HG02870 (cell line): ENCODE measurements around the gene AGAP1.
"Not testable (repeated sequence)": the region's sequence is repeated elsewhere in the genome, so short reads cannot be mapped to it uniquely, and the experiment has no call there.

Experiments
- ATAC-seq: cut with Tn5 transposase; IDR thresholded peaks from one replicate; pipeline ENCODE4 v1.9.1; 2021; ENCODE audit warnings: mild to moderate bottlenecking, moderate library complexity; ENCODE audit not compliant: unreplicated experiment

Gene AGAP1

DNA sequence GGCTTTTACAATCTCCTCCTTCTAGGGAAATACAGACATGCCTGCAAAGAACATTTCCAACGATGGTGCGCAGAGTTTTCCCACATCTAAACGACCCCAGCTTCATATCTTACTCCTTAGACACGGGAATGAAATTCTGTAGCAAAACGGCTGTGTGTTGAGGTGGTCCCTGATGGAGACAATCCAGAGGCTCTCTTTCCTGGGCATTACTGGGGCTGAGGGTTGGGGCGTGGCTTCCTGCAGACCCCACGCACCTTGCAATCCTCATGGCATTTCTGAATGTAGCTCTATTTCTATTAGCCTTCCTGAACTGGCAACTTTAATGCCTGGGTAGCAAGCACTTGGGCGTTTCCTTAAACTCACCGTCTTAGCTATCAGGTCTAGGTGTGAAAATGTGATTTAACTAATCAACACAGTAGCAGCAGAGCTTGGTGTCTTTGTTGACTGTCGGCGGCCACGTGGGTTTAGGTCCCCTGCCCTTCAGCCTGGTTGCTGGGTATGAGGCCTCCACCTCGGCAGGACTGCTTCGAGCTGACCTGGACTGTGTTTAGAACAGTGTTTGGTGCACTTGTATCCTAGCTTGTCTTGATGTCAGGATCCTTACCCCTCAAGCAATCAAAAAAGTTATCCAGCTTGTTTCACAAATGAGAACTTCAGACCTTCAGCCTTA is 431.5 kb downstream of the AGAP1 start:
- ATAC-seq, result no peak

- ATAC-seq, result no peak
Observed at GRCh38 chr2:235926229-235926628, 432.4 kb downstream of the AGAP1 start.

DNA sequence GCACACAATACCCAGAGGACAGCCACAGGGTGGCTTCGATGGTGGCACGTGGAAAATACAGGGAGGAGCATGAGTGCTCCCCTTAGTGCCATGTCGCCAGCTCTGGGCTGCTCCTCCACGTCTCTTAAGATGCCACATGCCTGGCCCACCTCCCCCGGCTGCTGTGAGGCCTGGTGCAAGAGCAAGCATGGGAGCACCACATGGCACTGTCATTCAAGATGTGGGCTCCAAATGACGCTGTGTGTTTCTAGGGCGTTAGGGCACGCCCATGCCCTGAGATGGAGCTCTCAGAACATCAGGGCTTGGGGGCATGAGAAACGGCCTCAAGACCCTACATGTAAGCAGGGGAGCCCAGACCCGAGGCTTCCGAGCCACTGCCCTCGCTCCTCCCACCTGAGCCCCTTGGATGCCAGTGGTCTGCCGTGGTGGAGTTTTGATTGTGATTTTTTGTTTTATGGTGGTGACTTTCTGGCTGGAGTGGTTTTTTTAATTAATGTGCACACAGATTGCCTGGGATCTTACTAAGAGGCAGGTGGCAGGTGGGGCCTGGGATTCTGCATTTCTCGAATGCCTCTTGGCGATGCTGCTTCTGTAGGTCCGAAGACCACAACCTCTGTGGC is 435.0 kb downstream of the AGAP1 start:
- no peak for ATAC-seq

- no peak for ATAC-seq
Observed at GRCh38 chr2:235930701-235931100, 436.9 kb downstream of the AGAP1 start.

- ATAC-seq, result no peak
Observed at GRCh38 chr2:235931676-235932075, 437.8 kb downstream of the AGAP1 start.

DNA sequence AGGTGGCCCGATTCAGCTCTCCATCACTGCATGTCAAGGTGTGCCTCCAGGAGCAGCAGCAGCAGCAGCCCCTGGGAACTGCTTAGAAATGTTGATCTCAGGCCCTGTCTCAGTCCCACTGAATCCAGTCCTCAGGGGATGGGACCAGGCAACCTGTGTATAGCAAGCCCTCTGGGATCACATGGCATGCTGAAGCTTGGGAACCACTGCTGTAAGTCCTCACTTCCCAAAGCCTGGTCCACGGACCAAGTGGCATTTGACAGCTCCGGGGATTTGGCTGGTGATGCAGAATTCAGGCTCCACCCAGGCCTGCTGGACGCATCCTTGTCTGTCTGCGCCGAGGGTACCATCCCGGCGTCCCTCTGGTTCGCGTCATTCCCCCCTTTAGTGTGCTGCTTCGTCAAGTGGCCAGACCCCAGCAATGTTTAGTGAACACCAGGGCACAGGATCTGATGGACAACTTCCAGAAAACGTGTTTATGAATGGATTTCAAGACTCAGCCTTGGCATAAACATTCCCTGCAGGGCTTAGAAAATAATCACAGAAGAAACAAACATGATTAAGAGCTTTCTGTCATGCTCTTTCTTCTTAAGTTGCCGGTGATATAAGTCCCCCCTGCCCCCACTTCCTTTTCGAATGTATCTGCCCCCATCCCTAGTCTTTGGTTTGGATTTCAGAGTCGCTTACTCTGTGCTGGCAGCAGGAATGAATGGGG is 440.4 kb downstream of the AGAP1 start:
- ATAC-seq, result no peak

DNA sequence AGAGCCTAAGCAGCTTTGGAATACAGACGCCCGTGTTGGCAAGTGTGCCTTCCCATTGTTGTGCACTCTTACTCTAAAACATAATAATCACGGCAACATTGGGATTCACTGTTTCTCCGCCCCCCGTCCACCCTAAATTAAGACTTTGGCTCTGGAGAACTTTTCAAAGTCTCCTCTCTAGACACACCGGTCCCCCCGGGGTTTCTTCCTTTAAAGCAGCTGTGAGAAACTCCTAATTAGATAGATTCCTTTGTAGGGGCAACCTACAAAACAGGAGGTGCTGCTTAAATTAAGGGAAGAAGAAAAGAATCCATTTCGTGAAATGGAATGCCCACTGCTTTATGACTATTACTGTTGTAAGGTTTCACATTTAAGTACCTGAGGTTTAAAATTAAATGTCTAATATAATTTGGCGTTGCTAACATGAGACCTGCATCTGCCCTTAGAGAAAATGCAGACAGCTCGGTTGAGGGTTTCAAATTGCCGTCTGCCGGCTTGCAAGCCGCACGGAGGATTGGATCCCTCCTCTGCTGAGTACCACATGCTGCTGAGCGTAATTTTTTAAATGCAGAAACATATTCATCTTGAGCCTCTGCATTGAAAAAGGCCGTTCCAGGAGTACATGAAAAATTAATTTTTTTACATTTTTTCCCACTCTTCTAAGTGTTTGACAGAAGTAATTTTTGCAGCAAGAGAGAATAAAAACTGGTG is 441.1 kb downstream of the AGAP1 start:
- ATAC-seq, result no peak

DNA sequence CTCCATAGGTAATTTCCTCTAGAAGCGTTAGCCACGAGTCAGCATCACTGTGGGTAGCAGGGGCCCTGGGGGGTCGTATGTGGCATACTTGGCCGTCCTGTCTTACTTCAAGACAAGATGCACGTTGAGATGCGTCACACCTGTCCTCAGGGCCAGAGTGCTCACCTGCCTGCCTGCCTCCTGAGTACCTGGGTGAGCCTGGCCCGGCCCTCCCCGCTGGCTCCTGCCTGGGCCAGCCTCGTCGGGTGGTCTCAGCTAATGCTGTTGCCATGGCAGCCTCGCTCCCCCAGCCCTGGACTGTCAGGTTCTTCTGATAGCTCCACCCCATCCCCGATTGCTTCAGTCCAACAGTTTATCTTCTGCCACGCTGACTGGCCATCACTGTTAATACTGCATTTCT is 441.9 kb downstream of the AGAP1 start:
- ATAC-seq, result no peak

DNA sequence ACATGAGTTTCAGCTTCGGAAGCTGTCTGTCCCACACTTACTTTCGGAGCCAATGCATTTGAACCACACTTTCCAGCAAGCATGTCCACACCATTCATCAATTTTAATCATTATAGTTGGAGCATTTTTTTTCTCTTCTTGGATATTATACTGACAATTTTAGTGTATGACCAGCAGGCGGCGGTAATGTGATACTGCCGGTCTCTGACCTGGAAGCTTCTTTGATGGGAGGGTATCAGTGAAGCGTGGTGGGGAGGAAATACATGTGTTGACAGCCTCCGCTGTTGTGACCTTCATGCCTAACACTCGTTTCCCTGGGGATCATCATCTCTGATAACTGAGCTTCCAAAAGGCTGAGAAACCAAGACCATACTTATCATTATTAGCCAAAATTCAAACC is 442.6 kb downstream of the AGAP1 start:
- ATAC-seq, result no peak

- ATAC-seq, result no peak
Observed at GRCh38 chr2:235937087-235937486, 443.2 kb downstream of the AGAP1 start.

DNA sequence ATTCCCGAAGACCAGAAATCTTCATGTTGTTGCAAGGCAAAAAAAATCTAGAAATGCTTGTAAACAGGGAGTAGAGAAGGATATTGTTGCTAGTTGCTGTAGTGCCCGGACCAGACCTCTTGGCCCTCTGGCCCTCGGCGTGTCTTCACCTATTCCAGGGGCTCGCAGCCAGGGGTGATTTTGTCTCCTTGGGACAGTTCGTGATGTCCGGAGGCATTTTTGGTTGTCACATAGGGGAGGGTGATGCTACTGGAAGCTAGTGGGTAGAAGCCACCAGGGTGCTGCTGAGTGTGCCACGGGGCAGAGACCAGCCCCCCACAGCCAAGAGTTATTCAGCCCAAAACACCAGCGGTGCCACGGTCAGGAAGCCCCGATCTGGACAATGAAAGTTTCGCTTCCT is 443.7 kb downstream of the AGAP1 start:
- no peak for ATAC-seq

DNA sequence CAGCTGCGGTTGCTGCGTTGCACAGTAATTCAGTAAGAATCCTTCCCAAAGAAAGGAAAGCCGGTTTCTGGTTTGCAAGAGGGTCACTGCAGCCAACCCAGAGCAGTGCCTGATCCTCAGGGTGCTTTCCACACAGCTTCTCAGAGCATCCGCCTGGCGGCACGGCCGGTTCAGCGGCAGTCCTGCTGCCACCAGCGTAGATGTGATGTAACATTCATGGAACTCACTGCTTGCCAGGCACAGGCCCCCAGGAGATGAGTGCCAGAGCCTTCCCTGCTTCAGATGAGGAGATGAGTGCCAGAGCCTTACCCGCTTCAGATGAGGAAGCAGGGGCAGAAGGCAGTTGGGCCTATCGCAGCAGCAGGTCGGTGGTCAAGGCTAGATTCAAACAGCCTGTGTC is 444.1 kb downstream of the AGAP1 start:
- ATAC-seq, result no peak

DNA sequence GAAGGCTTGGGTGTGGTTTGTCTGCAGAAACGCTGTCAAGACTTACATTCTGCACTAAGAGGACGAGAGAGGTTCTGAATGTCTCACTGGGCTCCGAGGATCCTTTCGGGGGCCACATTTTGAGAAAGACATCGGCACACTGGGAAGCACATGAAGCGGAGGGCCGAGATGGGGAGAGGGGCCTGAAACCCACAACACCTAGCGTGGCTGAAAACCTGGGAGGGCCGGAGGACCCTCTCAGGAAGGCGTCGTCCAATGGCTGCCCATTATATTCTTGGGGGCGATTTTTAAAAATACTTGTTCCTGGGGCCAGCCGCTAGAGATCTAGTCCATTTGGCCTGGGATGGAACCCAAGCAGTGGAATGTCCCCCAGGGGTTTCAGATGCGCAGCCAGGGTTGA is 444.8 kb downstream of the AGAP1 start:
- no peak for ATAC-seq

DNA sequence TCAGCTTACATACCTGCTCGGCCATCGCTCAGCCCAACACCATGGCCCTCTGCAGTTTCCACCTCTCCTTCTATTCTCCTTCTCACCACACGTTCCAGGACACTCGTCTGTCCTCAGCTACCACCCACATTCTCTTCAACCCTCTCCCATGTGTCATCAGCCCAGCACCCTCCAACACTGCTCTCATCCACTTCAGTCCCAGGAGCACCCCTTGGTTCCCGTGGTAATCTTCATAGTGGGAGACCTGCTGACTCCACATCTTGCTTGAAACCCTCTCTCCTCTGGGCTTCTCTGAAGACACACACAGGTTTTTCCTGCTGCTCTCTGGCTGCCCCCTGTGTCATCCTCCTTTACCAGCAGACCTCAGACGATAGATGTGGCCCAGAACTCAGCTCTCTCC is 445.6 kb downstream of the AGAP1 start:
- ATAC-seq, result no peak

- ATAC-seq, result no peak
Observed at GRCh38 chr2:235940330-235940729, 446.5 kb downstream of the AGAP1 start.

DNA sequence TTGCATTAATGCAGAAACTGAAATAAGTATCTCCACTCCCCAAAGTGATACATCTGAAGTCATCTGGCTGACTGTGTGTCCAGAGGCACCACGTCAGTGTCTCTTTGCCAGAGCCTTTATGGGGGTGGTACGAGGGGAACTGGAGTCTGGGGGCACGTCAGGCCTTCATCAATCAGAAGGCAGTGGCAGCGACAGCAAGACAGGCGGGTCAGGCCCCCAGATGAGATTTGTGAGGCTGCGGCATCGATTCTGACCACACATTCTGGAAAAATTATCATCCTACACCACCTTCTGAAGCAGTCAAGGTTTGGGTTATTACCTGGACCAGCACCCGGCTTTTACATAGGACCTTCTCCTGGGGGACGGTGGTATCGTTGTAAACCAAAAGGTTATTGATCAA is 450.7 kb downstream of the AGAP1 start:
- ATAC-seq, result no peak

GRCh38 chr2:235945608-235946140 is 451.8 kb downstream of the AGAP1 start:
- no peak for ATAC-seq

- no peak for ATAC-seq
Observed at GRCh38 chr2:235946590-235946989, 452.7 kb downstream of the AGAP1 start.

DNA sequence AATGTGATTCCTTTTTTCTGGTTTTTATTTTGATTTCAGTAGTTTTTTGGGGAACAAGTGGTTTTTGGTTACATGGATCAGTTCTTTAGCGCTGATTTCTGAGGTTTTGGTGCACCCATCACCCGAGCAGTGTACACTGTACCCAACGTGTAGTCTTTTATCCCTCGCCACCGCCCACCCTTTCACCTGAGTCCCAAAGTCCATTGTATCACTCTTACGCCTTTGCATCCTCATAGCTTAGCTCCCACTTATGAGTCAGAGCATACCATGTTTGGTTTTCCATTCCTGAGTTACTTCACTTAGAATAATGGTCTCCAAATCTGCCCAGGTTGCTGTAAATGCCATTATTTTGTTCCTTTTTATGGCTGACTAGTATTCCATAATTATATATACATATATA is 453.2 kb downstream of the AGAP1 start:
- ATAC-seq, result not testable (repeated sequence)

DNA sequence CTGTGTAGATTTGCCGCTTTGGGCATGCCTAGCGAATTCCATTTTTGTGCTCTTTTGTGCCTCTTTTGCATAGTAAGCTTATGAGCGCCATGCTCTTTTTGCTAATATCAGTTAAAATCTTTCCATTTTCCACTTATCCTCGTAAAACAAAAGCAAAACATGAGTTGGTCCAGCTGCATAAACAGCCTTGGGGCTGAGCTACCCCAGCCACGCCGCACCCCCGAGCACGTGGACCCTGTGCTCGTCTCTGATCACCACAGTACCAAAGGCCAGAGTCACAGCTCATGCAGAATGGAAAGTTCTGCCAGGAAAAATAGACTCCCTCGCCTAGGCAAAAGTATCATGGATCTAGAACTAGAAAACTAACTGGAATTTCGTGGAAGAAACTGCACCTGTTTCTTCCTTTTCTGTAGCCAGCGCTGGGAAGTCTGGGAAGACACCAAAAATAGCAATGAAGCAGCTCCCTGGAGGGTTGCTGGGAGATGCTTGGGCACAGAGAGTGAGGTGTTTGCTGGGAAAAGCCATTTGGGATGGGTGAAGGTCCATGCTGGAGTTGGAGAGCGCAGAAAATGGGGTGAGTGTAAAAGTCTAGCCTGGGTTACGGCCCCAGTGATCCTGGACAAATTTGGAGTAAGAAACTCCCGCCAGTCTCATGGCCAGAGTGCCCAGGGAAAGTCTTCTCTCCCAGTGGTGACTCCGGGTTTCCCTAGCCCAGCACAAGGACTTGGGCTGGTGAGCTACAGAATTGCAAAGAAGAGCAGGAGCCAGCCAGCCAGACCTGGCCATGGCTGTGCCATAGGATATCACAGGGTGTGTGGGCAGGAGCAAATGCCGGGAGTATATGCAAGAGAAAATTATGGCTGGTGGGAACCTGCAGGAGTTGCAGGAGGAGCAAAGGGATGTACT is 456.0 kb downstream of the AGAP1 start:
- no peak for ATAC-seq

- ATAC-seq, result no peak
Observed at GRCh38 chr2:235950473-235950809, 456.6 kb downstream of the AGAP1 start.
